H9 (cell line): ENCODE data around the gene RFESD. TPM values are rescaled to one million over a fixed set of nuclear protein-coding genes. Genes with fewer than 3 reads are reported as not detected.
"Not testable (repeated sequence)": the region's sequence is repeated elsewhere in the genome, so short reads cannot be mapped to it uniquely, and the experiment has no call there.

ENCODE experiments used
- DNase-seq: peaks from one replicate; pipeline ENCODE4 v3.0.0-alpha.2; 2017
- H2AFZ ChIP-seq: one replicate; pipeline ENCODE4 v1.6.1; 2013; ENCODE audit warnings: mild to moderate bottlenecking, low read length, control low read depth, moderate library complexity
- H2AK5ac ChIP-seq: 2 replicates; pipeline ENCODE4 v1.6.1; 2013; ENCODE audit warnings: low read length, control low read depth, mixed read lengths; ENCODE audit not compliant: insufficient read length
- H2BK120ac ChIP-seq: one replicate; pipeline ENCODE4 v1.6.1; 2013; ENCODE audit warnings: low read depth, mild to moderate bottlenecking, low read length, control low read depth, inconsistent platforms; ENCODE audit not compliant: poor library complexity, severe bottlenecking
- H2BK12ac ChIP-seq: 2 replicates; pipeline ENCODE4 v1.6.1; 2013; ENCODE audit warnings: low read length, control low read depth, mixed read lengths, low read depth; ENCODE audit not compliant: insufficient read length
- H2BK15ac ChIP-seq: 2 replicates; pipeline ENCODE4 v1.6.1; 2013; ENCODE audit warnings: low read depth, low read length, control low read depth
- H2BK20ac ChIP-seq: one replicate; pipeline ENCODE4 v1.6.1; 2013; ENCODE audit warnings: low read depth, mild to moderate bottlenecking, low read length, control low read depth, inconsistent platforms; ENCODE audit not compliant: poor library complexity, severe bottlenecking
- H2BK5ac ChIP-seq: 2 replicates; pipeline ENCODE4 v1.6.1; 2013; ENCODE audit warnings: low read length, control low read depth, mixed read lengths; ENCODE audit not compliant: insufficient read length
- H3K14ac ChIP-seq: 2 replicates; pipeline ENCODE4 v1.6.1; 2013; ENCODE audit warnings: low read length, control low read depth; ENCODE audit not compliant: insufficient read depth
- H3K18ac ChIP-seq: 2 replicates; pipeline ENCODE4 v1.6.1; 2013; ENCODE audit warnings: low read depth, mild to moderate bottlenecking, mixed read lengths, low read length, control low read depth; ENCODE audit not compliant: insufficient read length
- H3K23ac ChIP-seq: 2 replicates; pipeline ENCODE4 v1.6.1; 2013; ENCODE audit warnings: low read length, control low read depth, mixed read lengths, low read depth; ENCODE audit not compliant: insufficient read length
- H3K23me2 ChIP-seq: 2 replicates; pipeline ENCODE4 v1.6.1; 2013; ENCODE audit warnings: low read depth, mild to moderate bottlenecking, mixed read lengths, low read length, control low read depth; ENCODE audit not compliant: insufficient read length, poor library complexity, severe bottlenecking
- H3K27ac ChIP-seq: 2 replicates; pipeline ENCODE4 v1.5.1; 2013; ENCODE audit warnings: low read length, control low read depth, mixed read lengths, low read depth; ENCODE audit not compliant: insufficient read length
- H3K27me3 ChIP-seq: 2 replicates; pipeline ENCODE4 v1.6.1; 2013; ENCODE audit warnings: low read length, control low read depth, inconsistent platforms; ENCODE audit not compliant: insufficient read depth
- H3K4ac ChIP-seq: 2 replicates; pipeline ENCODE4 v1.6.1; 2013; ENCODE audit warnings: low read depth, mild to moderate bottlenecking, control low read depth, inconsistent platforms, low read length, moderate library complexity
- H3K4me1 ChIP-seq: 2 replicates; pipeline ENCODE4 v1.6.1; 2013; ENCODE audit warnings: low read length, control low read depth, inconsistent platforms; ENCODE audit not compliant: insufficient read depth
- H3K4me2 ChIP-seq: 2 replicates; pipeline ENCODE4 v1.6.1; 2013; ENCODE audit warnings: low read length, control low read depth, mixed read lengths; ENCODE audit not compliant: insufficient read length, insufficient read depth
- H3K56ac ChIP-seq: 2 replicates; pipeline ENCODE4 v1.6.1; 2013; ENCODE audit warnings: low read depth, mild to moderate bottlenecking, mixed read lengths, low read length, control low read depth; ENCODE audit not compliant: insufficient read length
- H3K79me1 ChIP-seq: 2 replicates; pipeline ENCODE4 v1.6.1; 2013; ENCODE audit warnings: low read depth, mild to moderate bottlenecking, moderate library complexity, low read length, control low read depth, inconsistent platforms; ENCODE audit not compliant: insufficient read depth, poor library complexity, severe bottlenecking
- H3K79me2 ChIP-seq: 2 replicates; pipeline ENCODE4 v1.6.1; 2013; ENCODE audit warnings: low read length, control low read depth, inconsistent platforms; ENCODE audit not compliant: insufficient read depth
- H3K9ac ChIP-seq: 2 replicates; pipeline ENCODE4 v1.6.1; 2013; ENCODE audit warnings: low read length, control low read depth, mixed read lengths; ENCODE audit not compliant: insufficient read length; ENCODE audit errors: extremely low read depth
- H3K9me3 ChIP-seq: one replicate; pipeline ENCODE4 v1.6.1; 2013; ENCODE audit warnings: low read depth, low read length, inconsistent platforms; ENCODE audit not compliant: control insufficient read depth
- H3T11ph ChIP-seq: one replicate; pipeline ENCODE4 v1.6.1; 2013; ENCODE audit warnings: mild to moderate bottlenecking, low read length, control low read depth, inconsistent platforms
- H4K20me1 ChIP-seq: one replicate; pipeline ENCODE4 v1.6.1; 2013; ENCODE audit not compliant: control insufficient read depth, insufficient read length, insufficient read depth
- H4K5ac ChIP-seq: 2 replicates; pipeline ENCODE4 v1.6.1; 2013; ENCODE audit warnings: low read depth, mild to moderate bottlenecking, mixed read lengths, low read length, control low read depth; ENCODE audit not compliant: insufficient read length
- H4K8ac ChIP-seq: replicated peaks from 2 replicates; pipeline ENCODE4 v1.6.1; 2013; ENCODE audit warnings: low read length, control low read depth, mixed read lengths, low read depth; ENCODE audit not compliant: insufficient read length
- H4K91ac ChIP-seq: 2 replicates; pipeline ENCODE4 v1.6.1; 2013; ENCODE audit warnings: low read depth, mild to moderate bottlenecking, moderate library complexity, mixed read lengths, low read length, control low read depth; ENCODE audit not compliant: insufficient read length
- H3K27ac Mint-ChIP-seq, 3 experiments: 2 replicates in 2 of 3; 3 replicates in 1 of 3; pipeline ENCODE4 v1.8.0; 2020 to 2021; ENCODE audit warnings: mixed read lengths in 3 of 3, mild to moderate bottlenecking in 1 of 3, moderate library complexity in 1 of 3
- H3K27me3 Mint-ChIP-seq: 2 replicates; pipeline ENCODE4 v1.8.0; 2021; ENCODE audit warnings: low read depth, mild to moderate bottlenecking, moderate library complexity, mixed read lengths
- H3K36me3 Mint-ChIP-seq, 3 experiments: 2 replicates in 2 of 3; 3 replicates in 1 of 3; pipeline ENCODE4 v1.8.0; 2020 to 2021; ENCODE audit warnings: low read depth in 3 of 3, mixed read lengths in 3 of 3; ENCODE audit not compliant: insufficient read depth in 1 of 3
- H3K4me1 Mint-ChIP-seq, 2 experiments: 2 replicates each; pipeline ENCODE4 v1.8.0; 2020; ENCODE audit warnings: mixed read lengths in 2 of 2
- H3K4me3 Mint-ChIP-seq, 2 experiments: 2 replicates in 1 of 2; 3 replicates in 1 of 2; pipeline ENCODE4 v1.8.0; 2020 to 2021; ENCODE audit warnings: mild to moderate bottlenecking in 2 of 2, mixed read lengths in 2 of 2, moderate library complexity in 1 of 2
- H3K9me3 Mint-ChIP-seq, 2 experiments: 2 replicates in 1 of 2; 3 replicates in 1 of 2; pipeline ENCODE4 v1.8.0; 2020; ENCODE audit warnings: mild to moderate bottlenecking in 2 of 2, mixed read lengths in 2 of 2, moderate library complexity in 1 of 2
- CTCF ChIP-seq: fragments of 200-600 bp; sonication (generic); conservative IDR thresholded peaks from 3 replicates; pipeline ENCODE4 v1.8.0; 2021; ENCODE audit warnings: antibody characterized with exemption, mild to moderate bottlenecking
- WGBS: extraction: QIAGEN DNeasy Blood & Tissue Kit; methylation state at CpG from one replicate; pipeline ENCODE4 v1.1.7; 2013; ENCODE audit warnings: missing lambda C conversion rate, low lambda C conversion rate, mixed read lengths; ENCODE audit not compliant: insufficient read length; ENCODE audit errors: extremely low coverage; 5-methylcytosine and 5-hydroxymethylcytosine counted together
- total RNA-seq: library from RNA; stranded (reverse); gene quantifications from 2 replicates; pipeline ENCODE4 v1.2.1, GENCODE V29; 2021

The RFESD gene
- total RNA-seq, 1 experiment from 2014 or later: 1.7 TPM

- H3K18ac ChIP-seq: no peak overlapping the region
- peaks cover 16 to 30% (median 20%) of the 10 kb centered on the region in 3 experiments for H3K36me3 Mint-ChIP-seq
- H2BK120ac ChIP-seq: no peak overlapping the region
- H3K23me2 ChIP-seq: no peaks in the 10 kb centered on the region
- no peak overlapping the region for H3K9ac ChIP-seq
- no peak for DNase-seq
- H3K27ac Mint-ChIP-seq: no peak overlapping the region
- no peaks in the 10 kb centered on the region for H3K79me1 ChIP-seq
- H4K8ac ChIP-seq: no peak overlapping the region
- H3K4me1 ChIP-seq: no peaks in the 10 kb centered on the region
- peaks cover 20% of the 10 kb centered on the region for H3K9me3 ChIP-seq
- no peak overlapping the region for H3K23ac ChIP-seq
- H3K4me2 ChIP-seq: no peak overlapping the region
- H3K27me3 ChIP-seq: no peaks in the 10 kb centered on the region
- peaks cover 0 to 6% of the 10 kb centered on the region in 2 experiments; a peak in 1 of 4 replicates for H3K4me1 Mint-ChIP-seq
- no peak overlapping the region for H2AFZ ChIP-seq
- no peak overlapping the region for H3K56ac ChIP-seq
- no peak overlapping the region for H2AK5ac ChIP-seq
- H2BK20ac ChIP-seq: no peak overlapping the region
- no peak overlapping the region for H3K14ac ChIP-seq
- H4K91ac ChIP-seq: no peak overlapping the region
- H3K4ac ChIP-seq: no peak overlapping the region
- H4K20me1 ChIP-seq: no peaks in the 10 kb centered on the region
- H4K5ac ChIP-seq: no peak overlapping the region
- no peak overlapping the region for H2BK12ac ChIP-seq
- no peak for TF ChIP-seq CTCF
- WGBS: no CpG with 5 or more reads among the region's 4 CpGs
- H3K79me2 ChIP-seq: no peaks in the 10 kb centered on the region
- no peak overlapping the region for H2BK15ac ChIP-seq
- H3K27me3 Mint-ChIP-seq: peaks cover 3% of the 10 kb centered on the region; the same call in 1 of the 2 replicates
- no peak overlapping the region for H3T11ph ChIP-seq
- no peak overlapping the region for H3K27ac ChIP-seq
- peaks cover 26 to 28% of the 10 kb centered on the region in 2 experiments for H3K9me3 Mint-ChIP-seq
- H3K4me3 Mint-ChIP-seq: no peak overlapping the region
- H2BK5ac ChIP-seq: no peak overlapping the region
Measured at GRCh38 chr5:95631991-95632675, 14.4 kb upstream of the RFESD start.

GRCh38 chr5:95632942-95633341 is 13.6 kb upstream of the RFESD start:
- H3K56ac ChIP-seq, H3T11ph ChIP-seq, H3K4me1 ChIP-seq, H4K8ac ChIP-seq, H4K20me1 ChIP-seq, H2BK12ac ChIP-seq, H3K9ac ChIP-seq, H2BK5ac ChIP-seq, H3K79me1 ChIP-seq, H3K27ac ChIP-seq, H3K23ac ChIP-seq, H3K27me3 Mint-ChIP-seq, H4K91ac ChIP-seq, H2AFZ ChIP-seq, H3K4ac ChIP-seq, H3K27ac Mint-ChIP-seq, H4K5ac ChIP-seq, H3K4me1 Mint-ChIP-seq, DNase-seq, H2AK5ac ChIP-seq, H3K27me3 ChIP-seq, H3K4me2 ChIP-seq, H3K18ac ChIP-seq, H2BK120ac ChIP-seq, H2BK15ac ChIP-seq, H3K4me3 Mint-ChIP-seq, H3K79me2 ChIP-seq, H3K23me2 ChIP-seq, H2BK20ac ChIP-seq, H3K14ac ChIP-seq: not testable (repeated sequence)
- Mint-ChIP-seq H3K36me3 (peaks cover 11 to 25% (median 14%) of the 10 kb centered on the region in 3 experiments), H3K9me3 (peaks cover 21 to 22% of the 10 kb centered on the region in 2 experiments)
- no CpG with 5 or more reads among the region's 2 CpGs for WGBS
- peaks cover 16% of the 10 kb centered on the region for H3K9me3 ChIP-seq
